ENCODE results near the gene FAXC. TPM values are rescaled to one million over a fixed set of nuclear protein-coding genes. Genes with fewer than 3 reads are reported as not detected.

Gene FAXC
- total RNA-seq, 1 experiment from 2014 or later: 12.9 TPM

DNA sequence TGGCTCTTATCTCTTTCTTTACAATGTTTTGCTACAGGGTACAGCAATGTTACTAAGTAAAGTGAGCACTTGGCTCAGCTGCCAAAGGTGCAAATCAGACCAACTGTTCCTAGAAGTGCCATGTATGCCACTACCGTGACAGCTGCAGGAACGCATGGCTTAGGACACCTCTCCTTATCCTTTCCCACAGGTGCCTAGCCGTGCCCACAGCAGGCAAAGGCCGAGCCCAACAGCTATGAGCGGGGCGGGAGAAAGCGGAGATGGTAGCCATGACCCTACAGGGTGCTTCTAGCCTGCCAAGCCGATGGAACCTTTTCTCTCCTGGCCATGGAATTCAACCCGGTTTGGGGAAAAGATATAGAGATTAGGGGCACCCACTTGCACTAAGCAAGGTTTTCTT, 97.1 kb downstream of the FAXC start (continued):
- TF ChIP-seq, protein P1, sequence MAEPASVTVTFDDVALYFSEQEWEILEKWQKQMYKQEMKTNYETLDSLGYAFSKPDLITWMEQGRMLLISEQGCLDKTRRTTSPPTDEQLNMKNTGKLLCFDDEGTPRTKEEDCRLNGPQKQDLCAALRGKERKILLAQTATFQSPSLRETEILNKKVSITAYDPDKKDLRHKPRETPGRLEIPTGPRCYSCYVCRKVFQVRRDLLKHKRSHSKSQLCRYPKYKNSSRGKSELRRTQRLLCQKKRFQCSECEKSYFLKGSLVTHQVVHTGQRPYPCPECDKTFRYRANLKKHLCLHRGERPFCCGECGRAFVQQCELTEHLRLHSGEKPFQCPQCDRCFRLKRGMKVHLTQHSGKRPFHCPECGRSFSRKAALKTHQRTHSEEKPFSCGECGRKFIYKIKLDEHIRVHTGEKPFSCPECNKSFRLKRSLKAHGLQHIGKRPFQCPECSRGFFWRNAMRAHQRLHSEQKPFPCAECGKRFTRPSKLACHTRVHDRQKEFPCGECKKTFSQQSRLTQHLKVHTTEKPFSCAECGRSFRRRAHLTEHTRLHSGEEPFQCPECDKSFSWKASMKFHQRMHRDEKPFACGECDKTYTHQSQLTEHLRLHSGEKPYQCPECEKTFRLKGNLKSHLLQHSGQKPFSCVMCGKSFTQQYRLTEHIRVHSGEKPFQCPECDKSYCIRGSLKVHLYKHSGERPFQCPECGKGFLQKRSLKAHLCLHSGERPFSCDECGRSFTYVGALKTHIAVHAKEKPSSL (CRISPR knock-in tag; conservative IDR thresholded peaks at IDR 0.05): no peak
- TF ChIP-seq TEAD1 (CRISPR knock-in tag; IDR thresholded peaks at IDR 0.05) (no peak), IRF2 (CRISPR knock-in tag; IDR thresholded peaks at IDR 0.05; ENCODE audit: borderline replicate concordance, low read depth) (no peak)

GRCh38 chr6:99250476-99250875, 99.0 kb downstream of the FAXC start:
- POLR2A ChIA-PET: no interaction called here
- no peak for DNase-seq (ENCODE audit: low spot score)

More at GRCh38 chr6:99250476-99250875, 99.0 kb downstream of the FAXC start:
- H3K4me3 Mint-ChIP-seq: no peak overlapping the region
- ATAC-seq: no peak
- CTCF ChIA-PET: no interaction called here
- peaks cover 3% of the 10 kb centered on the region for H3K27me3 Mint-ChIP-seq (ENCODE audit: low read depth)
- peaks cover 6% of the 10 kb centered on the region for H3K9me3 Mint-ChIP-seq
- H3K4me1 Mint-ChIP-seq: no peaks in the 10 kb centered on the region; the same call in 1 of the 2 replicates
- no peaks in the 10 kb centered on the region for H3K36me3 Mint-ChIP-seq
- H3K27ac Mint-ChIP-seq: no peak overlapping the region
- TF ChIP-seq SMAD3 (CRISPR knock-in tag; IDR thresholded peaks at IDR 0.05; ENCODE audit: borderline replicate concordance) (no peak), OVOL2 (CRISPR knock-in tag; IDR thresholded peaks at IDR 0.05; ENCODE audit: borderline replicate concordance) (no peak), ZBTB21 (CRISPR knock-in tag; IDR thresholded peaks at IDR 0.05; ENCODE audit: borderline replicate concordance) (no peak), MAX (CRISPR knock-in tag; IDR thresholded peaks at IDR 0.05) (no peak), FOXK1 (CRISPR knock-in tag; IDR thresholded peaks at IDR 0.05) (no peak), ZBTB43 (CRISPR knock-in tag; IDR thresholded peaks at IDR 0.05) (no peak), GRHL2 (CRISPR knock-in tag; IDR thresholded peaks at IDR 0.05; ENCODE audit: insufficient replicate concordance, severe bottlenecking) (no peak), ZNF232 (CRISPR knock-in tag; IDR thresholded peaks at IDR 0.05) (no peak), RELA (CRISPR knock-in tag; IDR thresholded peaks at IDR 0.05; ENCODE audit: borderline replicate concordance) (no peak), NR1H2 (CRISPR knock-in tag; IDR thresholded peaks at IDR 0.05) (no peak), CDX4 (CRISPR knock-in tag; IDR thresholded peaks at IDR 0.05; ENCODE audit: borderline replicate concordance) (no peak), AR (CRISPR knock-in tag; IDR thresholded peaks at IDR 0.05) (no peak)
- TF ChIP-seq, protein P2, sequence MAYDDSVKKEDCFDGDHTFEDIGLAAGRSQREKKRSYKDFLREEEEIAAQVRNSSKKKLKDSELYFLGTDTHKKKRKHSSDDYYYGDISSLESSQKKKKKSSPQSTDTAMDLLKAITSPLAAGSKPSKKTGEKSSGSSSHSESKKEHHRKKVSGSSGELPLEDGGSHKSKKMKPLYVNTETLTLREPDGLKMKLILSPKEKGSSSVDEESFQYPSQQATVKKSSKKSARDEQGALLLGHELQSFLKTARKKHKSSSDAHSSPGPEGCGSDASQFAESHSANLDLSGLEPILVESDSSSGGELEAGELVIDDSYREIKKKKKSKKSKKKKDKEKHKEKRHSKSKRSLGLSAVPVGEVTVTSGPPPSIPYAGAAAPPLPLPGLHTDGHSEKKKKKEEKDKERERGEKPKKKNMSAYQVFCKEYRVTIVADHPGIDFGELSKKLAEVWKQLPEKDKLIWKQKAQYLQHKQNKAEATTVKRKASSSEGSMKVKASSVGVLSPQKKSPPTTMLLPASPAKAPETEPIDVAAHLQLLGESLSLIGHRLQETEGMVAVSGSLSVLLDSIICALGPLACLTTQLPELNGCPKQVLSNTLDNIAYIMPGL (CRISPR knock-in tag; IDR thresholded peaks at IDR 0.05): no peak
- TF ChIP-seq, protein P3, sequence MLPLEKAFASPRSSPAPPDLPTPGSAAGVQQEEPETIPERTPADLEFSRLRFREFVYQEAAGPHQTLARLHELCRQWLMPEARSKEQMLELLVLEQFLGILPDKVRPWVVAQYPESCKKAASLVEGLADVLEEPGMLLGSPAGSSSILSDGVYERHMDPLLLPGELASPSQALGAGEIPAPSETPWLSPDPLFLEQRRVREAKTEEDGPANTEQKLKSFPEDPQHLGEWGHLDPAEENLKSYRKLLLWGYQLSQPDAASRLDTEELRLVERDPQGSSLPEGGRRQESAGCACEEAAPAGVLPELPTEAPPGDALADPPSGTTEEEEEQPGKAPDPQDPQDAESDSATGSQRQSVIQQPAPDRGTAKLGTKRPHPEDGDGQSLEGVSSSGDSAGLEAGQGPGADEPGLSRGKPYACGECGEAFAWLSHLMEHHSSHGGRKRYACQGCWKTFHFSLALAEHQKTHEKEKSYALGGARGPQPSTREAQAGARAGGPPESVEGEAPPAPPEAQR (CRISPR knock-in tag; IDR thresholded peaks at IDR 0.05): no peak
- TF ChIP-seq, protein P4, sequence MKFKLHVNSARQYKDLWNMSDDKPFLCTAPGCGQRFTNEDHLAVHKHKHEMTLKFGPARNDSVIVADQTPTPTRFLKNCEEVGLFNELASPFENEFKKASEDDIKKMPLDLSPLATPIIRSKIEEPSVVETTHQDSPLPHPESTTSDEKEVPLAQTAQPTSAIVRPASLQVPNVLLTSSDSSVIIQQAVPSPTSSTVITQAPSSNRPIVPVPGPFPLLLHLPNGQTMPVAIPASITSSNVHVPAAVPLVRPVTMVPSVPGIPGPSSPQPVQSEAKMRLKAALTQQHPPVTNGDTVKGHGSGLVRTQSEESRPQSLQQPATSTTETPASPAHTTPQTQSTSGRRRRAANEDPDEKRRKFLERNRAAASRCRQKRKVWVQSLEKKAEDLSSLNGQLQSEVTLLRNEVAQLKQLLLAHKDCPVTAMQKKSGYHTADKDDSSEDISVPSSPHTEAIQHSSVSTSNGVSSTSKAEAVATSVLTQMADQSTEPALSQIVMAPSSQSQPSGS (CRISPR knock-in tag; IDR thresholded peaks at IDR 0.05; ENCODE audit: borderline replicate concordance, low read depth): no peak
